Astrocyte (in vitro differentiated cells and primary cell): Measurements from ENCODE around the gene CHGA. TPM values are rescaled to one million over a fixed set of nuclear protein-coding genes. Genes with fewer than 3 reads are reported as not detected.

ENCODE experiments used
- DNase-seq: peaks from one replicate; pipeline ENCODE4 v3.0.0-alpha.2; 2010; ENCODE audit warnings: low read depth
- FAIRE-seq: peaks from 2 replicates; lab custom pipeline; 2011; peaks lifted over from hg19 to GRCh38; lab: Jason Lieb, UNC
- H2AFZ ChIP-seq: 2 replicates; pipeline ENCODE4 v1.6.0; 2012; ENCODE audit warnings: low read depth, low read length, inconsistent platforms
- H3K27ac ChIP-seq: 2 replicates; pipeline ENCODE4 v1.5.1; 2011; ENCODE audit warnings: low read depth, low read length, inconsistent platforms
- H3K27me3 ChIP-seq: 2 replicates; pipeline ENCODE4 v1.6.0; 2011; ENCODE audit warnings: low read length, inconsistent platforms; ENCODE audit not compliant: insufficient read depth
- H3K36me3 ChIP-seq: 2 replicates; pipeline ENCODE4 v1.5.1; 2011; ENCODE audit warnings: low read length, inconsistent platforms; ENCODE audit not compliant: insufficient read depth
- H3K4me1 ChIP-seq: 2 replicates; pipeline ENCODE4 v1.5.1; 2011; ENCODE audit warnings: low read length, inconsistent platforms; ENCODE audit not compliant: insufficient read depth
- H3K4me2 ChIP-seq: 2 replicates; pipeline ENCODE4 v1.6.0; 2012; ENCODE audit warnings: low read length, inconsistent platforms
- H3K4me3 ChIP-seq: 2 replicates; pipeline ENCODE4 v1.5.1; 2011; ENCODE audit warnings: low read depth, mild to moderate bottlenecking, low read length, inconsistent platforms; ENCODE audit not compliant: insufficient read depth
- H3K79me2 ChIP-seq: 2 replicates; pipeline ENCODE4 v1.6.0; 2012; ENCODE audit warnings: mild to moderate bottlenecking, low read length, inconsistent platforms; ENCODE audit not compliant: insufficient read depth
- H3K9ac ChIP-seq: 2 replicates; pipeline ENCODE4 v1.6.0; 2012; ENCODE audit warnings: mild to moderate bottlenecking, low read length, inconsistent platforms
- H3K9me3 ChIP-seq: 2 replicates; pipeline ENCODE4 v1.5.1; 2012; ENCODE audit warnings: low read depth, mild to moderate bottlenecking, low read length, inconsistent platforms; ENCODE audit not compliant: insufficient read depth
- H4K20me1 ChIP-seq: 2 replicates; pipeline ENCODE4 v1.6.0; 2012; ENCODE audit warnings: low read length, inconsistent platforms; ENCODE audit not compliant: insufficient read depth
- H3K27ac Mint-ChIP-seq: one replicate; pipeline ENCODE4 v1.8.0; 2021; ENCODE audit warnings: mild to moderate bottlenecking, mixed read lengths; ENCODE audit not compliant: unreplicated experiment
- H3K27me3 Mint-ChIP-seq: one replicate; pipeline ENCODE4 v1.8.0; 2021; ENCODE audit warnings: low read depth, mixed read lengths; ENCODE audit not compliant: unreplicated experiment
- H3K36me3 Mint-ChIP-seq: one replicate; pipeline ENCODE4 v1.8.0; 2021; ENCODE audit warnings: low read depth, mixed read lengths; ENCODE audit not compliant: unreplicated experiment
- H3K4me1 Mint-ChIP-seq: one replicate; pipeline ENCODE4 v1.8.0; 2021; ENCODE audit warnings: low read depth, mixed read lengths; ENCODE audit not compliant: unreplicated experiment
- H3K4me3 Mint-ChIP-seq: one replicate; pipeline ENCODE4 v1.8.0; 2021; ENCODE audit warnings: mild to moderate bottlenecking, moderate library complexity, mixed read lengths; ENCODE audit not compliant: unreplicated experiment
- H3K9me3 Mint-ChIP-seq: one replicate; pipeline ENCODE4 v1.8.0; 2021; ENCODE audit warnings: mild to moderate bottlenecking, mixed read lengths; ENCODE audit not compliant: unreplicated experiment
- CTCF ChIP-seq: IDR thresholded peaks from 2 replicates; pipeline ENCODE4 v1.5.1; 2011; ENCODE audit warnings: low read depth, mild to moderate bottlenecking, inconsistent platforms, low read length, moderate library complexity; ENCODE audit not compliant: insufficient read depth
- EZH2 ChIP-seq: IDR thresholded peaks from 2 replicates; pipeline ENCODE4 v1.6.1; 2012; ENCODE audit warnings: mild to moderate bottlenecking, low read length, inconsistent platforms; ENCODE audit not compliant: insufficient read depth
- total RNA-seq: library from RNA; stranded (reverse); gene quantifications from 2 replicates; pipeline ENCODE4 v1.2.1, GENCODE V29; 2021

Gene CHGA
- total RNA-seq, 1 donor from 2014 or later: not detected

- H2AFZ ChIP-seq: no peak overlapping the region
- FAIRE-seq: no peak
- Mint-ChIP-seq H3K9me3 (peaks cover 2% of the 10 kb centered on the region), H3K27ac (no peak overlapping the region), H3K27me3 (peaks cover 21% of the 10 kb centered on the region), H3K36me3 (no peaks in the 10 kb centered on the region), H3K4me3 (no peak overlapping the region), H3K4me1 (peaks cover 5% of the 10 kb centered on the region)
- no peak overlapping the region for H3K4me2 ChIP-seq
- no peak for DNase-seq
- no peak overlapping the region for H3K9ac ChIP-seq
- no peaks in the 10 kb centered on the region for H3K27me3 ChIP-seq
- peaks cover 4% of the 10 kb centered on the region for H3K4me1 ChIP-seq
- H4K20me1 ChIP-seq: peaks cover 8% of the 10 kb centered on the region
- no peak for TF ChIP-seq CTCF
- no peak for TF ChIP-seq EZH2
- H3K36me3 ChIP-seq: no peaks in the 10 kb centered on the region
- H3K9me3 ChIP-seq: no peaks in the 10 kb centered on the region
- no peak overlapping the region for H3K4me3 ChIP-seq
- H3K27ac ChIP-seq: no peak overlapping the region
- H3K79me2 ChIP-seq: no peaks in the 10 kb centered on the region
Observed at GRCh38 chr14:92942576-92942975, 19.6 kb downstream of the CHGA start.

GRCh38 chr14:92942976-92943710 is 20.2 kb downstream of the CHGA start:
- H3K4me1 ChIP-seq: peaks cover 4% of the 10 kb centered on the region
- Mint-ChIP-seq H3K9me3 (peaks cover 2% of the 10 kb centered on the region), H3K36me3 (no peaks in the 10 kb centered on the region), H3K27me3 (peaks cover 21% of the 10 kb centered on the region), H3K4me1 (peaks cover 5% of the 10 kb centered on the region), H3K27ac (no peak overlapping the region), H3K4me3 (no peak overlapping the region)
- TF ChIP-seq CTCF (no peak), EZH2 (no peak)
- FAIRE-seq: no peak
- H3K4me3 ChIP-seq: no peak overlapping the region
- H2AFZ ChIP-seq: no peak overlapping the region
- H3K9ac ChIP-seq: no peak overlapping the region
- peaks cover 8% of the 10 kb centered on the region for H4K20me1 ChIP-seq
- H3K79me2 ChIP-seq: no peaks in the 10 kb centered on the region
- H3K36me3 ChIP-seq: no peaks in the 10 kb centered on the region
- H3K27ac ChIP-seq: no peak overlapping the region
- H3K27me3 ChIP-seq: no peaks in the 10 kb centered on the region
- H3K4me2 ChIP-seq: no peak overlapping the region
- H3K9me3 ChIP-seq: no peaks in the 10 kb centered on the region
- DNase-seq: no peak

GRCh38 chr14:92943855-92944570 is 21.1 kb downstream of the CHGA start:
- Histone ChIP-seq H2AFZ (no peak overlapping the region), H3K4me1 (peaks cover 4% of the 10 kb centered on the region), H3K79me2 (no peaks in the 10 kb centered on the region), H3K4me3 (no peak overlapping the region), H3K9me3 (no peaks in the 10 kb centered on the region), H4K20me1 (peaks cover 8% of the 10 kb centered on the region), H3K27me3 (no peaks in the 10 kb centered on the region), H3K36me3 (no peaks in the 10 kb centered on the region), H3K9ac (no peak overlapping the region), H3K4me2 (no peak overlapping the region), H3K27ac (no peak overlapping the region)
- H3K27me3 Mint-ChIP-seq: peaks cover 21% of the 10 kb centered on the region
- H3K4me3 Mint-ChIP-seq: no peak overlapping the region
- no peak overlapping the region for H3K27ac Mint-ChIP-seq
- DNase-seq: no peak
- no peaks in the 10 kb centered on the region for H3K36me3 Mint-ChIP-seq
- no peak for FAIRE-seq
- H3K4me1 Mint-ChIP-seq: peaks cover 5% of the 10 kb centered on the region
- TF ChIP-seq CTCF: no peak
- TF ChIP-seq EZH2: no peak
- peaks cover 2% of the 10 kb centered on the region for H3K9me3 Mint-ChIP-seq
